Activated B cell treated with CpG ODN at 0.5 μM for 24 hours (primary cell): Measurements from ENCODE around the gene TLNRD1. TPM values are rescaled to one million over a fixed set of nuclear protein-coding genes. Genes with fewer than 3 reads are reported as not detected.

Experiments
- ATAC-seq: fragments of 200-7000 bp; cut with Tn5 transposase; one replicate; pipeline ENCODE4 v1.10.0; 2021; ENCODE audit warnings: low read depth, mild to moderate bottlenecking, moderate library complexity
- CTCF ChIA-PET: fragments of 350-600 bp; sonication (Branson Sonifier 250); formaldehyde crosslinking; loops from one replicate; lab custom pipeline; 2021; ENCODE audit warnings: antibody characterized with exemption; lab: Charles Lee
- POLR2A ChIA-PET: fragments of 350-600 bp; sonication (Branson Sonifier 250); formaldehyde crosslinking; loops from one replicate; lab custom pipeline; 2021; ENCODE audit warnings: antibody characterized with exemption; lab: Charles Lee
- DNase-seq: peaks from one replicate; pipeline ENCODE4 v3.0.0; 2022
- H3K27ac Mint-ChIP-seq: one replicate; pipeline ENCODE4 v1.8.0; 2020; ENCODE audit warnings: mixed read lengths
- H3K27me3 Mint-ChIP-seq: one replicate; pipeline ENCODE4 v1.8.0; 2021; ENCODE audit warnings: mixed read lengths
- H3K36me3 Mint-ChIP-seq: one replicate; pipeline ENCODE4 v1.8.0; 2021; ENCODE audit warnings: low read depth, mixed read lengths
- H3K4me1 Mint-ChIP-seq: one replicate; pipeline ENCODE4 v1.8.0; 2021; ENCODE audit warnings: mixed read lengths
- H3K4me3 Mint-ChIP-seq: one replicate; pipeline ENCODE4 v1.8.0; 2020; ENCODE audit warnings: mild to moderate bottlenecking, mixed read lengths
- H3K9me3 Mint-ChIP-seq: one replicate; pipeline ENCODE4 v1.8.0; 2020; ENCODE audit warnings: mixed read lengths
- intact Hi-C: fragments of 100-400 bp; cut with micrococcal nuclease; formaldehyde crosslinking; loops from one replicate; pipeline ENCODE4 v1.15.1; 2024
- total RNA-seq: library from RNA; stranded (reverse); gene quantifications from 2 replicates; pipeline ENCODE4 v1.2.3, GENCODE V29; 2022
- TF ChIP-seq, protein P1 (sequence below): fragments of 200-600 bp; IDR thresholded peaks from one replicate; pipeline ENCODE4 v1.8.0; 2022; ENCODE audit warnings: antibody characterized with exemption, mild to moderate bottlenecking

The TLNRD1 gene
- total RNA-seq, 1 donor from 2014 or later = 25.7 TPM

DNA sequence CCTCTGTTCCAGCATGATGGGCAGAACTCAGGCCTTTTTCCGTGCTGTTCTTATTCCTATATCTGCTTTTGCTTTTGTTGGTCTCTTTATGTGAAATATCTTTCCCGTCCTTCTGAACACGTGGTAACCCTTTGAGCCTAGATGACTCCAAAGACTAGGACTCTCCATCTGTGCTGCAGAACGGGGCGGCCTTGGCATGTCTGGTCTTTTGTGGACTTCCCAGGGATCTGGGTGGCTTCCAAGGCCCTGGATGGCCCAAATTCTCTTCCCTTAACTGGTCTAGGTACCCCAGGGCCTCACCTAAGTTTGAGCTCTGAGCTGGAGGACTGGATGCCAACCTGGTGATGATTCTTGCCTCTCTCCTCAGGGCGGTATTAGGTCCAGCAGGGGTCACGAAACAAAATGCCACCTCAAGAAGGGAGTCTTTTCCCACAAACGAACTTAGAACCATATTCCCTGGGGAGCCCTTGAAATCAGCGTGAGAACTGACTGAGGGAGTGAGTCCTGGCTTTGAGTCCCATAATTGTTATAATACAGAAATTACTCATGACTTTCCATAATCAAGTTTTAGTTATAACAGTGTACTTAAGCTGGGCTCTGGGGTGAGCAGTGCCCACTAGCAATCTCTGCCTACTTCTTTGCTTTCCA lies 13.8 kb downstream of the TLNRD1 start:
- POLR2A ChIA-PET = no interaction called here
- intact Hi-C loops = no loop called here
- H3K4me1 Mint-ChIP-seq = peaks cover 9% of the 10 kb centered on the region
- no peak overlapping the region for H3K27ac Mint-ChIP-seq
- DNase-seq (no peak), ATAC-seq (no peak)
- CTCF ChIA-PET = interaction anchor here (1.4 kb wide), 1 partner anchor 447 kb away, joined by 4 read pairs; no protein-coding TSS in a partner anchor
- TF ChIP-seq, protein P1, sequence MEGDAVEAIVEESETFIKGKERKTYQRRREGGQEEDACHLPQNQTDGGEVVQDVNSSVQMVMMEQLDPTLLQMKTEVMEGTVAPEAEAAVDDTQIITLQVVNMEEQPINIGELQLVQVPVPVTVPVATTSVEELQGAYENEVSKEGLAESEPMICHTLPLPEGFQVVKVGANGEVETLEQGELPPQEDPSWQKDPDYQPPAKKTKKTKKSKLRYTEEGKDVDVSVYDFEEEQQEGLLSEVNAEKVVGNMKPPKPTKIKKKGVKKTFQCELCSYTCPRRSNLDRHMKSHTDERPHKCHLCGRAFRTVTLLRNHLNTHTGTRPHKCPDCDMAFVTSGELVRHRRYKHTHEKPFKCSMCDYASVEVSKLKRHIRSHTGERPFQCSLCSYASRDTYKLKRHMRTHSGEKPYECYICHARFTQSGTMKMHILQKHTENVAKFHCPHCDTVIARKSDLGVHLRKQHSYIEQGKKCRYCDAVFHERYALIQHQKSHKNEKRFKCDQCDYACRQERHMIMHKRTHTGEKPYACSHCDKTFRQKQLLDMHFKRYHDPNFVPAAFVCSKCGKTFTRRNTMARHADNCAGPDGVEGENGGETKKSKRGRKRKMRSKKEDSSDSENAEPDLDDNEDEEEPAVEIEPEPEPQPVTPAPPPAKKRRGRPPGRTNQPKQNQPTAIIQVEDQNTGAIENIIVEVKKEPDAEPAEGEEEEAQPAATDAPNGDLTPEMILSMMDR = no peak
- no peak overlapping the region for H3K4me3 Mint-ChIP-seq
- no peaks in the 10 kb centered on the region for H3K9me3 Mint-ChIP-seq
- H3K36me3 Mint-ChIP-seq = peaks cover 7% of the 10 kb centered on the region
- no peaks in the 10 kb centered on the region for H3K27me3 Mint-ChIP-seq

DNA sequence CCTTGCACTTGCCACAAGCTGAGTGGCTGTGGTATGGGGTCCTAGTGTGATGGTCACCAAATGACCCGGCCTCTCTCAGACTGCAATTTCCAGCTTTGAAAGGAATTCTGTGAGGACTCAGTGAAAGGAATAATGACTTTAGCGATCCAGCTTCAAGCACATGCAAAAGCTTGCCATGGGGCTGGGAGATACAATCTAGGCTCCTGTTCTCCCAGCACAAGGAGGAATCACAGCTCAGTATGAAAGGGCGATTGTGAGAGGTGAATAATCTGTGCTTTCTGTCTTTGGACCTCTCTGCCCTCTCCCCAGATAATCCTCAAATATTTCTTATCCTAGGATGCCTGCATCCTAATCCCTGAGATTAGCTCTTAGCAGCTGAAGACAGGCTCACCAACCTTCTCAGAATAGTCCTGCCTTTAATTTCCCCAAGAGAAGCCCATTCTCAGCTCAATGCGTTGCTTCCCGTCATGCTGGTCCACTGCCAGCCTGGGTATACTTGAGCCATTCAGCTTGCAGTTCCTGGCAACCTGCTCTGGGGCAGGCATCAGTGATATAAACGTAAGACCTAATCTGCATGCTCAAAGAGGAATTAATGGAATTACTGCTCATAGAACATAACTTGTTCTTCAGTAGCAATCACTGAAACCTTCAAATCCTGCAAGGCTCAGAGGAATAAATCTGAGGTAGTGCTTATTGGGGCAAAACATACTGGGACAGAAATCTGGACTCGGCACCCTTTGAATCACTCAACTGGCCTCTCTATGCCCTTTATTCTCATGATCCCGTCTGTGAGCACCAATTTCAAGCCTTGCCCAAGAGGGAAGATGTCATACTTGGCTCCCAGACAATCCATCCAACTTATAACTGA lies 15.1 kb downstream of the TLNRD1 start:
- no peak for ATAC-seq
- Mint-ChIP-seq H3K36me3 (peaks cover 2% of the 10 kb centered on the region), H3K27me3 (no peaks in the 10 kb centered on the region), H3K9me3 (no peaks in the 10 kb centered on the region), H3K4me1 (peaks cover 3% of the 10 kb centered on the region), H3K4me3 (no peak overlapping the region), H3K27ac (no peak overlapping the region)
- DNase-seq = no peak
- TF ChIP-seq, protein P1 = no peak
- ChIA-PET CTCF (interaction anchor here (1.4 kb wide), 1 partner anchor 448 kb away, joined by 4 read pairs; no protein-coding TSS in a partner anchor), POLR2A (no interaction called here)
- intact Hi-C loops = no loop called here

DNA sequence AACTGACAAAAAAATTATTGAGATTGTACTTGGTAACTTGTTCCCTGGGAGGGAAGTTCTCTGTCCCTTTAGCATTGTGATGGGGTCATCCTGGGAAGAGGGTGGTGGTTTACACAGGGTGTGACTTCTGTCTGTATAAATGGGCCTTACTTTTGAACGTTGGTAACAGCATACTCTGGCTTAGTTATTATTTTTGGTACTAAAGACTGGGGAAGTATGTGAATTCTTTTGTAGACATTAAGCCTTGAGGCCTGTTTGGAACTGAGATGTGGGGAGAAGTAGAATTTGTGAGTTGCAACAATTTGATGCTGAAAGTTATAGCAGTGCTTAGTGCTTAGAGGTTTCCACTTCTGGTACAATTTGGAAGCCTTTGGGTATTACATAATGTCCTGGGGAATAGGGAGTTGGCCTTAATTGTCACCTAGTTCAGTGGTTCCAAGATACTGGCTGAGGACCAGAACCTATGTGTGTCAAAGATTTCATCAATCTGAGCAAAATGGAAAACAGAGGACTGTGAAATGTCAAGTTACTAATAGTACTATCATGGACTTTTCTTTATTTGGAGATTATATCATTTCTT lies 15.9 kb downstream of the TLNRD1 start:
- CTCF ChIA-PET = no interaction called here
- Mint-ChIP-seq H3K27ac (no peak overlapping the region), H3K9me3 (no peaks in the 10 kb centered on the region), H3K4me1 (peaks cover 4% of the 10 kb centered on the region), H3K4me3 (no peak overlapping the region), H3K27me3 (no peaks in the 10 kb centered on the region), H3K36me3 (peaks cover 2% of the 10 kb centered on the region)
- POLR2A ChIA-PET = no interaction called here
- ATAC-seq = no peak
- no peak for DNase-seq
- TF ChIP-seq, protein P1 = no peak
- intact Hi-C loops = no loop called here

DNA sequence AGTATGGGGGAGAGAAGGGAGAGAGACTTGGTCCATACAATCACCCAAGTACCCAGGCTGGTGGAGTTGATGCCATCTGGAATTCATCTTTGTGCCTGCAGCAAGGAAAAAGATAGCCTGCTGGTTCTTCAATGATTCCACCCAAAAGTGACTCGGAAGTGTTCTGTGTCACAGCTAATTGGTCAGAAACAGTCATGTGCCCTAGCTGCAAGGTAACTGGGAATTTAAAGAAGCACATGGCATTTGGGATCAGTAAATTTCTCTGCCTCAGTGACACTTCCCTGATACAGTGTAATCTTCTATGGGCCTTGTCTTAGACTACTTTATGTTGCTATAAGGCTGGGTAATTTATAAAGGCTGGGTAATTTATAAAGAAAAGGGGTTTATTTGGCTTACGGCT lies 17.5 kb downstream of the TLNRD1 start:
- ChIA-PET POLR2A (no interaction called here), CTCF (interaction anchor here (1.6 kb wide), 1 partner anchor 248 kb away, joined by 3 read pairs; no protein-coding TSS in a partner anchor)
- Mint-ChIP-seq H3K27ac (no peak overlapping the region), H3K9me3 (no peaks in the 10 kb centered on the region), H3K4me3 (no peak overlapping the region), H3K36me3 (peaks cover 2% of the 10 kb centered on the region), H3K4me1 (peaks cover 6% of the 10 kb centered on the region), H3K27me3 (no peaks in the 10 kb centered on the region)
- TF ChIP-seq, protein P1 = no peak
- ATAC-seq = no peak
- no peak for DNase-seq
- intact Hi-C loops = no loop called here

DNA sequence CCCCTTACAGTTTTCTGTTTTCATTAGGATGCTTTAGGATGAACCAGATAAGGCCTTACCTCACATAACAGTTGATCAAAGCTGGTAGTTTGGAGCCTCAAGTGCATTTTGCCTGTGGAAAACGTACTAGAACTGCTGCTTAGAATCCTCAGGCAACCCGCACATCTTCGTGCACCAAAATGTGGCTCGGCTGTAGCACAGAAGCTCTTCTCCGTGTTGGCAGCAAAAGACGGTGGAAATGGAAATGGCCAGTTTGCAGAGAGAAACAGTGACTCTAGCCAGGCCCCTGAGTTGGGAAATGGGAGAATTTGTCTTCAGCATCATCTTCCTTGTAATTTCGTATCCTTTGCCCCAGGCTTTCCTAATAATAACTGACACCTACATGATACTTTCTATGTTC lies 20.6 kb downstream of the TLNRD1 start:
- POLR2A ChIA-PET = interaction anchor here (3.2 kb wide), 1 partner anchor 20 kb away, joined by 25 read pairs; the partner anchor contains the start of gene TLNRD1
- DNase-seq (no peak), ATAC-seq (no peak)
- H3K4me3 Mint-ChIP-seq = no peak overlapping the region
- no peak overlapping the region for H3K27ac Mint-ChIP-seq
- no peaks in the 10 kb centered on the region for H3K27me3 Mint-ChIP-seq
- peaks cover 18% of the 10 kb centered on the region for H3K4me1 Mint-ChIP-seq
- TF ChIP-seq, protein P1 = no peak
- no peaks in the 10 kb centered on the region for H3K36me3 Mint-ChIP-seq
- no peaks in the 10 kb centered on the region for H3K9me3 Mint-ChIP-seq
- CTCF ChIA-PET = interaction anchor here (1.6 kb wide), 1 partner anchor 244 kb away, joined by 3 read pairs; no protein-coding TSS in a partner anchor
- intact Hi-C loops = no loop called here
